Keratinocyte (primary cell): ENCODE data around the gene HSPA12B.
A peak's percentile ranks its signal among the peaks of the same experiment; 100 is the strongest.

ENCODE experiments used
- CTCF ChIP-seq, 3 experiments: IDR thresholded peaks in 1 of 3; conservative IDR thresholded peaks in 1 of 3; optimal IDR thresholded peaks in 1 of 3; 2 replicates in 2 of 3; 3 replicates in 1 of 3; pipeline versions ENCODE3 to v1.5.1; 2011; ENCODE audit warnings: low read length in 3 of 3, mild to moderate bottlenecking in 3 of 3, moderate library complexity in 2 of 3, control low read depth in 1 of 3, inconsistent platforms in 1 of 3; ENCODE audit not compliant: insufficient read depth in 2 of 3; ENCODE audit errors: extremely low read depth in 1 of 3
- EZH2 ChIP-seq: IDR thresholded peaks from one replicate; pipeline ENCODE4 v1.6.1; 2012; ENCODE audit warnings: inconsistent platforms, mild to moderate bottlenecking, low read length, moderate library complexity

GRCh38 chr20:3749689-3750531 lies 17.4 kb downstream of the HSPA12B start:
- peak; percentile 68 to 83 (median 69) for TF ChIP-seq CTCF (optimal IDR thresholded peaks at IDR 0.05 in 1 of 3, IDR thresholded peaks at IDR 0.05 in 1 of 3, conservative IDR thresholded peaks at IDR 0.05 in 1 of 3; ENCODE audit: extremely low read depth in 1 of 3, insufficient read depth in 2 of 3, low read length in 3 of 3)
- TF ChIP-seq EZH2 = no peak
